Smooth muscle cell of the brain vasculature (primary cell): Measurements from ENCODE around the gene C8B.

Source experiments
- DNase-seq: peaks from one replicate; pipeline ENCODE4 v3.0.0-alpha.2; 2012; ENCODE audit warnings: low read depth, low spot score

C8B gene

GRCh38 chr1:56898879-56899278 is 66.9 kb downstream of the C8B start:
- no peak for DNase-seq

GRCh38 chr1:56898005-56898373 is 67.8 kb downstream of the C8B start:
- DNase-seq = no peak

- no peak for DNase-seq
Measured at GRCh38 chr1:56897150-56898004, 68.4 kb downstream of the C8B start.

DNA sequence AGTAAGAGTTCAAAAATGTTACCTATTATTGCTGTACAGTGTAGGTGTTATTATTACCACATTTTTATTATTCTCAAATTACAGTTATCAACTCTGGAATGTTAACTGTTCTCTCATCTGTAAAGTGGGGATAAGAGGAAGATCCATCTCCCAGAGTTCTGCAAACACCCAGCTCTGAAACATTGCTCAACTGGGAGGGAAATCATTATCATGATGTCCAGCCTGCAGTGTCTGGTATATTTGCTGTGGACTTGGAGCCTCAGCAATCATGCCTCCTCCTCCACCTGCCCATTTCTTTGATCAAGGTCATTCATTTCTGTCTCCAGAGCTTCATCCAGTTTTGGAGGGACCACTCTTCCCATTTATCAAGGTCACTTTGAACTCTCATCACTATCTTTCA is 71.8 kb downstream of the C8B start:
- no peak for DNase-seq

DNA sequence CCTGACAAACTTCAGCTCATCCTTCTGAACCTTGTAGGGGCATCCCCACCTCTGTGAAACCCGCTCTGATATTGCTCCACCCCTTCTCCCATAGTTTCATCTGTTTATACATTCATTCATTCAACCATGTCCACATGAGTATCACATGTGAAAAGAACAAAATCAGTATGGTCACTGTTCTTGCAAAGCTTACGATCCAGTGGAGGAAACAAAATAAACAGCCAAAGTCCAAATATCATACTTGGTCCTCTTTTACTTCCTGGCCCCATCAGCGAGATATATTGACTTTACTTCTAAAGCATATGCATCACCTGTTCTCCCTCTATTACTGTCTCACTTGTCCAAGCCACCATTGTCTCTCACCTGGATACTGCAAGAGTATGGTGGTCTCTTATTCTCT is 75.6 kb downstream of the C8B start:
- no peak for DNase-seq

GRCh38 chr1:56881417-56881816 is 84.4 kb downstream of the C8B start:
- no peak for DNase-seq

GRCh38 chr1:56880774-56881173 is 85.0 kb downstream of the C8B start:
- DNase-seq = no peak
